ENCODE data around the gene LHPP. TPM values are rescaled to one million over a fixed set of nuclear protein-coding genes. Genes with fewer than 3 reads are reported as not detected.

LHPP gene
- polyA plus RNA-seq, 2 of the 4 experiments (the other 2 are of a cell fraction): 14.4 to 18.6 TPM

GRCh38 chr10:124495725-124496124, 34.1 kb downstream of the LHPP start:
- Histone ChIP-seq H3K4me2 (no peak overlapping the region), H3K9me3 (peaks cover 3% of the 10 kb centered on the region; the same call in 2 of the 3 replicates), H3K27ac (no peak overlapping the region), H3K4me1 (no peaks in the 10 kb centered on the region), H3K4me3 (no peak overlapping the region)
- DNase-seq (ENCODE audit: low read depth in 1 of 2, low spot score in 1 of 2) (no peak), ATAC-seq (no peak), FAIRE-seq (no peak)
- CTCF ChIA-PET: no interaction called here
- POLR2A ChIA-PET: interaction anchor here (1.2 kb wide), 1 partner anchor 77 kb away, joined by 3 read pairs; the partner anchor contains the start of gene OAT
- WGBS (ENCODE audit: missing lambda C conversion rate): 88% methylated on average over 11 of the region's 11 CpGs
- TF ChIP-seq ELK1 (IDR thresholded peaks at IDR 0.05; ENCODE audit: low read depth, low read length): no peak
- no peak for TF ChIP-seq JUNB (IDR thresholded peaks at IDR 0.05)
- no peak for TF ChIP-seq TP53 (CRISPR knock-in tag; IDR thresholded peaks at IDR 0.05)
- TF ChIP-seq PBX3 (IDR thresholded peaks at IDR 0.05): no peak
- no peak for TF ChIP-seq MAX (IDR thresholded peaks at IDR 0.05)
- TF ChIP-seq USF2 (IDR thresholded peaks at IDR 0.05): no peak
- TF ChIP-seq RNF2 (IDR thresholded peaks at IDR 0.05; ENCODE audit: borderline replicate concordance, low read depth): no peak
- no peak for TF ChIP-seq KDM5A (IDR thresholded peaks at IDR 0.05)
- no peak for TF ChIP-seq FOXS1 (CRISPR knock-in tag; IDR thresholded peaks at IDR 0.05)
- no peak for TF ChIP-seq RAD21 (conservative IDR thresholded peaks at IDR 0.05 in 1 of 2, IDR thresholded peaks at IDR 0.05 in 1 of 2)
- TF ChIP-seq NPAS2 (CRISPR knock-in tag; IDR thresholded peaks at IDR 0.05; ENCODE audit: borderline replicate concordance): no peak
- TF ChIP-seq HES2 (IDR thresholded peaks at IDR 0.05): no peak
- no peak for TF ChIP-seq POLR2A (IDR thresholded peaks at IDR 0.05; ENCODE audit: low read length)
- TF ChIP-seq RCOR1 (IDR thresholded peaks at IDR 0.05; ENCODE audit: low read depth, low read length): no peak
- no peak for TF ChIP-seq HEYL (CRISPR knock-in tag; IDR thresholded peaks at IDR 0.05)
- no peak for TF ChIP-seq HOXA7 (CRISPR knock-in tag; IDR thresholded peaks at IDR 0.05)
- TF ChIP-seq ZC3H11A (IDR thresholded peaks at IDR 0.05): no peak
- no peak for TF ChIP-seq REST (IDR thresholded peaks at IDR 0.05)

- TF ChIP-seq MYC (IDR thresholded peaks at IDR 0.05; ENCODE audit: borderline replicate concordance, low read length) (no peak), HMGXB4 (CRISPR knock-in tag; IDR thresholded peaks at IDR 0.05; ENCODE audit: borderline replicate concordance) (no peak), RAD21 (conservative IDR thresholded peaks at IDR 0.05 in 1 of 2, IDR thresholded peaks at IDR 0.05 in 1 of 2) (no peak), RNF2 (IDR thresholded peaks at IDR 0.05; ENCODE audit: borderline replicate concordance, low read depth) (no peak), KDM1A (IDR thresholded peaks at IDR 0.05; ENCODE audit: low read depth) (no peak), CHD2 (IDR thresholded peaks at IDR 0.05; ENCODE audit: low read length, partially characterized antibody) (no peak), PHF8 (IDR thresholded peaks at IDR 0.05; ENCODE audit: borderline replicate concordance, low read depth) (no peak), MAX (IDR thresholded peaks at IDR 0.05) (no peak), EHF (CRISPR knock-in tag; IDR thresholded peaks at IDR 0.05) (no peak), JUN (IDR thresholded peaks at IDR 0.05) (no peak), E2F6 (IDR thresholded peaks at IDR 0.05; ENCODE audit: borderline replicate concordance, low read depth) (no peak)
- no peak for DNase-seq (ENCODE audit: low read depth in 1 of 2, low spot score in 1 of 2)
- Histone ChIP-seq H3K4me3 (no peak overlapping the region), H3K9me3 (peaks cover 7% of the 10 kb centered on the region; the same call in 2 of the 3 replicates), H3K27ac (no peak overlapping the region), H3K4me1 (no peaks in the 10 kb centered on the region), H3K4me2 (no peak overlapping the region)
- ChIA-PET CTCF (no interaction called here), POLR2A (interaction anchor here (1.2 kb wide), 1 partner anchor 77 kb away, joined by 3 read pairs; the partner anchor contains the start of gene OAT)
- no peak for FAIRE-seq
- 91% methylated on average over 14 of the region's 14 CpGs for WGBS (ENCODE audit: missing lambda C conversion rate)
- no peak for ATAC-seq
Measured at GRCh38 chr10:124496150-124496549, 34.5 kb downstream of the LHPP start.
